K562 (cell line): ENCODE measurements around the gene CELSR2. TPM values are rescaled to one million over a fixed set of nuclear protein-coding genes. Genes with fewer than 3 reads are reported as not detected.
A peak's percentile ranks its signal among the peaks of the same experiment; 100 is the strongest.

Source experiments
- BHLHE40 ChIP-seq: IDR thresholded peaks from 2 replicates; pipeline ENCODE4 v1.6.1; 2011; ENCODE audit warnings: low read length, improper control_type of control experiment
- BRF1 ChIP-seq: IDR thresholded peaks from 3 replicates; pipeline ENCODE4 v1.6.1; 2011; ENCODE audit warnings: borderline replicate concordance, mild to moderate bottlenecking; ENCODE audit not compliant: insufficient read length; ENCODE audit errors: extremely low read depth
- CSDE1 ChIP-seq, 2 experiments: fragments of 450-650 bp; IDR thresholded peaks; 2 replicates each; pipeline ENCODE4 v1.6.1; 2016; ENCODE audit warnings: mild to moderate bottlenecking in 1 of 2
- ILF3 ChIP-seq: fragments of 450-650 bp; IDR thresholded peaks from 2 replicates; pipeline ENCODE4 v1.6.1; 2018; ENCODE audit warnings: antibody characterized with exemption, mild to moderate bottlenecking, moderate library complexity, borderline replicate concordance
- MEIS2 ChIP-seq: fragments of 450-650 bp; IDR thresholded peaks from 2 replicates; pipeline ENCODE4 v1.6.1; 2014; ENCODE audit warnings: mild to moderate bottlenecking; ENCODE audit not compliant: partially characterized antibody
- NR2C1 ChIP-seq, 2 experiments: fragments of 450-650 bp; IDR thresholded peaks; 2 replicates each; pipeline ENCODE4 v1.6.1; 2017; ENCODE audit warnings: mild to moderate bottlenecking in 2 of 2, antibody characterized with exemption in 1 of 2, inconsistent platforms in 1 of 2, missing compliant biosample characterization in 1 of 2, missing genetic modification characterization in 1 of 2
- PHB ChIP-seq: fragments of 250-450 bp; sonication (Bioruptor Pico); IDR thresholded peaks from 2 replicates; pipeline ENCODE4 v1.5.0; 2021
- PHB2 ChIP-seq: fragments of 450-650 bp; IDR thresholded peaks from 2 replicates; pipeline ENCODE4 v1.6.1; 2017; ENCODE audit warnings: low read depth
- PTRF ChIP-seq: fragments of 450-650 bp; IDR thresholded peaks from 2 replicates; pipeline ENCODE4 v1.6.1; 2016; ENCODE audit warnings: mild to moderate bottlenecking, missing genetic modification characterization, missing compliant biosample characterization
- RCOR1 ChIP-seq, 2 experiments: IDR thresholded peaks; 2 replicates each; pipeline ENCODE4 v1.6.1; 2012; ENCODE audit warnings: low read depth in 2 of 2, low read length in 2 of 2, borderline replicate concordance in 1 of 2, improper control_type of control experiment in 1 of 2
- SOX6 ChIP-seq: fragments of 450-650 bp; IDR thresholded peaks from 2 replicates; pipeline ENCODE4 v1.6.1; 2014; ENCODE audit warnings: mild to moderate bottlenecking
- TAF15 ChIP-seq: fragments of 200-400 bp; formaldehyde crosslinking; IDR thresholded peaks from 2 replicates; pipeline ENCODE4 v1.6.1; 2017; ENCODE audit warnings: mild to moderate bottlenecking, low read depth, low read length, moderate library complexity
- TEAD4 ChIP-seq, 2 experiments: sonication (generic) in 1 of 2; formaldehyde crosslinking in 1 of 2; IDR thresholded peaks; 2 replicates each; pipeline versions ENCODE4 v1.6.1 to v1.8.0; 2012 to 2022; ENCODE audit warnings: borderline replicate concordance in 1 of 2, inconsistent platforms in 1 of 2, low read length in 1 of 2, mild to moderate bottlenecking in 1 of 2, missing genetic modification reagents in 1 of 2
- polyA plus RNA-seq, 8 experiments: library from polyadenylated mRNA; depleted of rRNA in 4 of 8; stranded (reverse) in 5 of 8; unstranded in 3 of 8; fragments of >200 nt; fragmentation: Nextera tagmentation in 2 of 8; fragmentation: Illumina TruSeq in 1 of 8; extraction: Ambion mirVana in 2 of 8; extraction: Trizol in 1 of 8; gene quantifications; 2 replicates each; pipeline versions ENCODE4 v1.2.1 to v1.2.3, GENCODE V29; 2011 to 2014; ENCODE audit warnings: inconsistent platforms in 1 of 8, missing spikeins in 1 of 8
- total RNA-seq, 7 experiments: library from RNA; depleted of rRNA in 6 of 7; stranded (reverse); fragments of >200 nt in 6 of 7; fragmentation: Illumina TruSeq in 2 of 7; extraction: Trizol in 2 of 7; gene quantifications; 2 replicates each; pipeline versions ENCODE4 v1.2.1 to v1.2.3, GENCODE V29; 2011 to 2021; ENCODE audit warnings: low replicate concordance in 1 of 7
- TF ChIP-seq, protein P1 (sequence below): fragments of 450-650 bp; IDR thresholded peaks from 2 replicates; pipeline ENCODE4 v1.6.1; 2017; ENCODE audit warnings: antibody characterized with exemption
- TF ChIP-seq, protein P2 (sequence below): fragments of 450-650 bp; IDR thresholded peaks from 2 replicates; pipeline ENCODE4 v1.6.1; 2017; ENCODE audit warnings: antibody characterized with exemption, mild to moderate bottlenecking
- TF ChIP-seq, protein P3 (sequence below), 2 experiments: fragments of 200-800 bp in 1 of 2; sonication (Bioruptor generic) in 1 of 2; sonication (generic) in 1 of 2; formaldehyde crosslinking in 1 of 2; IDR thresholded peaks in 1 of 2; conservative IDR thresholded peaks in 1 of 2; 2 replicates each; pipeline versions ENCODE4 v1.5.0 to v1.6.1; 2016 to 2020; ENCODE audit warnings: missing compliant biosample characterization in 1 of 2, missing genetic modification characterization in 1 of 2, missing genetic modification reagents in 1 of 2

Gene CELSR2
- total and polyA plus RNA-seq, 9 of the 15 experiments (the other 6 are each of a cell fraction or from before 2014, with no cell fraction given), result 0.31 to 21.9 (median 4.2) TPM

DNA sequence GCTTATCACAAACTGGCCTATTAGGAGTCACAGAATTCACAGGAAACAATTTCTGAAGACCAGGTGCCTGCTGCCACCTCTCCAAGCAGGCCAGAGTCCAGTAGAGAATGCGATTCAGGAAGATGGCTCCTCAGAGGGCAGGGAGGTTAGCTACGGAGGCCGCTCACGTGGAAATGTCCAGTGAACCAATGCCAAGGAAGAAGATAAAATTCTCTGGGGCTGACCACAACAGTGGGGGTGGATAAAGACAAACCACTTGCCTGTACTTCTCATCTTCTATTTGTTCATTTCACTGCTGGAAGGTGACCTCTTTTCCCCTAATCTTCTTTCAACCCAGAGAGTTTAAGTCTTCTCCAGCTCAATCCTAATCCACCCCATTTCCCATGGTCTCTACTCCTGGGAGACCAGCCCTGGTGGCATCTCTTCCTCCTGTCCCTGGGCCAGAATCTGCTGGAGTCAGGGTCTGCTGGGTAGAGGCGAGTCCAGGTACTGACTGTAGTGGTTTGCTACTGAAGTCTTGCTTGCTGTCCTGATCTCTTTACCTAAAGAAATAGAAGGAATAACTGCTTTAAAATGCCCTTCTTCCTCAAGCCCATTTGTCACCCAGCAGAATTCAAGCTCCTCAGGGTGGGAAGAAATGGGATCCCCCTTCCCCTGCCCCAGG is 30.4 kb downstream of the CELSR2 start (continued):
- TF ChIP-seq, protein P1, sequence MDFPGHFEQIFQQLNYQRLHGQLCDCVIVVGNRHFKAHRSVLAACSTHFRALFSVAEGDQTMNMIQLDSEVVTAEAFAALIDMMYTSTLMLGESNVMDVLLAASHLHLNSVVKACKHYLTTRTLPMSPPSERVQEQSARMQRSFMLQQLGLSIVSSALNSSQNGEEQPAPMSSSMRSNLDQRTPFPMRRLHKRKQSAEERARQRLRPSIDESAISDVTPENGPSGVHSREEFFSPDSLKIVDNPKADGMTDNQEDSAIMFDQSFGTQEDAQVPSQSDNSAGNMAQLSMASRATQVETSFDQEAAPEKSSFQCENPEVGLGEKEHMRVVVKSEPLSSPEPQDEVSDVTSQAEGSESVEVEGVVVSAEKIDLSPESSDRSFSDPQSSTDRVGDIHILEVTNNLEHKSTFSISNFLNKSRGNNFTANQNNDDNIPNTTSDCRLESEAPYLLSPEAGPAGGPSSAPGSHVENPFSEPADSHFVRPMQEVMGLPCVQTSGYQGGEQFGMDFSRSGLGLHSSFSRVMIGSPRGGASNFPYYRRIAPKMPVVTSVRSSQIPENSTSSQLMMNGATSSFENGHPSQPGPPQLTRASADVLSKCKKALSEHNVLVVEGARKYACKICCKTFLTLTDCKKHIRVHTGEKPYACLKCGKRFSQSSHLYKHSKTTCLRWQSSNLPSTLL, result no peak
- TF ChIP-seq, protein P2, sequence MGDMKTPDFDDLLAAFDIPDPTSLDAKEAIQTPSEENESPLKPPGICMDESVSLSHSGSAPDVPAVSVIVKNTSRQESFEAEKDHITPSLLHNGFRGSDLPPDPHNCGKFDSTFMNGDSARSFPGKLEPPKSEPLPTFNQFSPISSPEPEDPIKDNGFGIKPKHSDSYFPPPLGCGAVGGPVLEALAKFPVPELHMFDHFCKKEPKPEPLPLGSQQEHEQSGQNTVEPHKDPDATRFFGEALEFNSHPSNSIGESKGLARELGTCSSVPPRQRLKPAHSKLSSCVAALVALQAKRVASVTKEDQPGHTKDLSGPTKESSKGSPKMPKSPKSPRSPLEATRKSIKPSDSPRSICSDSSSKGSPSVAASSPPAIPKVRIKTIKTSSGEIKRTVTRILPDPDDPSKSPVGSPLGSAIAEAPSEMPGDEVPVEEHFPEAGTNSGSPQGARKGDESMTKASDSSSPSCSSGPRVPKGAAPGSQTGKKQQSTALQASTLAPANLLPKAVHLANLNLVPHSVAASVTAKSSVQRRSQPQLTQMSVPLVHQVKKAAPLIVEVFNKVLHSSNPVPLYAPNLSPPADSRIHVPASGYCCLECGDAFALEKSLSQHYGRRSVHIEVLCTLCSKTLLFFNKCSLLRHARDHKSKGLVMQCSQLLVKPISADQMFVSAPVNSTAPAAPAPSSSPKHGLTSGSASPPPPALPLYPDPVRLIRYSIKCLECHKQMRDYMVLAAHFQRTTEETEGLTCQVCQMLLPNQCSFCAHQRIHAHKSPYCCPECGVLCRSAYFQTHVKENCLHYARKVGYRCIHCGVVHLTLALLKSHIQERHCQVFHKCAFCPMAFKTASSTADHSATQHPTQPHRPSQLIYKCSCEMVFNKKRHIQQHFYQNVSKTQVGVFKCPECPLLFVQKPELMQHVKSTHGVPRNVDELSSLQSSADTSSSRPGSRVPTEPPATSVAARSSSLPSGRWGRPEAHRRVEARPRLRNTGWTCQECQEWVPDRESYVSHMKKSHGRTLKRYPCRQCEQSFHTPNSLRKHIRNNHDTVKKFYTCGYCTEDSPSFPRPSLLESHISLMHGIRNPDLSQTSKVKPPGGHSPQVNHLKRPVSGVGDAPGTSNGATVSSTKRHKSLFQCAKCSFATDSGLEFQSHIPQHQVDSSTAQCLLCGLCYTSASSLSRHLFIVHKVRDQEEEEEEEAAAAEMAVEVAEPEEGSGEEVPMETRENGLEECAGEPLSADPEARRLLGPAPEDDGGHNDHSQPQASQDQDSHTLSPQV, result 0 out of 2 replicates have a peak, but pooled peaks have one; percentile 35
- TF ChIP-seq BRF1 (no peak), TAF15 (no peak), MEIS2 (no peak), CSDE1 (IDR thresholded peaks at IDR 0.05) (no peak), PHB (no peak), NR2C1 (IDR thresholded peaks at IDR 0.05) (no peak), NR2C1 (tag; IDR thresholded peaks at IDR 0.05) (0 out of 2 replicates have a peak, but pooled peaks have one; percentile 21), PTRF (no peak), SOX6 (peak; percentile 74), TEAD4 (IDR thresholded peaks at IDR 0.05; ENCODE audit: low read length) (peak; percentile 45; the same call in 1 of the 2 replicates), TEAD4 (CRISPR knock-in tag; IDR thresholded peaks at IDR 0.05; ENCODE audit: borderline replicate concordance) (no peak), ILF3 (no peak), RCOR1 (IDR thresholded peaks at IDR 0.05; ENCODE audit: borderline replicate concordance in 1 of 2, low read depth in 2 of 2, low read length in 2 of 2) (no peak), BHLHE40 (peak; percentile 70), PHB2 (no peak)
- TF ChIP-seq, protein P3, sequence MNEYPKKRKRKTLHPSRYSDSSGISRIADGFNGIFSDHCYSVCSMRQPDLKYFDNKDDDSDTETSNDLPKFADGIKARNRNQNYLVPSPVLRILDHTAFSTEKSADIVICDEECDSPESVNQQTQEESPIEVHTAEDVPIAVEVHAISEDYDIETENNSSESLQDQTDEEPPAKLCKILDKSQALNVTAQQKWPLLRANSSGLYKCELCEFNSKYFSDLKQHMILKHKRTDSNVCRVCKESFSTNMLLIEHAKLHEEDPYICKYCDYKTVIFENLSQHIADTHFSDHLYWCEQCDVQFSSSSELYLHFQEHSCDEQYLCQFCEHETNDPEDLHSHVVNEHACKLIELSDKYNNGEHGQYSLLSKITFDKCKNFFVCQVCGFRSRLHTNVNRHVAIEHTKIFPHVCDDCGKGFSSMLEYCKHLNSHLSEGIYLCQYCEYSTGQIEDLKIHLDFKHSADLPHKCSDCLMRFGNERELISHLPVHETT (CRISPR knock-in tag; conservative IDR thresholded peaks at IDR 0.05 in 1 of 2, IDR thresholded peaks at IDR 0.05 in 1 of 2), result 0 out of 4 replicates have a peak, but pooled peaks of 1 of the 2 experiments have one; percentile 34
